Measurements from ENCODE around the gene NCKIPSD.

NCKIPSD gene

DNA sequence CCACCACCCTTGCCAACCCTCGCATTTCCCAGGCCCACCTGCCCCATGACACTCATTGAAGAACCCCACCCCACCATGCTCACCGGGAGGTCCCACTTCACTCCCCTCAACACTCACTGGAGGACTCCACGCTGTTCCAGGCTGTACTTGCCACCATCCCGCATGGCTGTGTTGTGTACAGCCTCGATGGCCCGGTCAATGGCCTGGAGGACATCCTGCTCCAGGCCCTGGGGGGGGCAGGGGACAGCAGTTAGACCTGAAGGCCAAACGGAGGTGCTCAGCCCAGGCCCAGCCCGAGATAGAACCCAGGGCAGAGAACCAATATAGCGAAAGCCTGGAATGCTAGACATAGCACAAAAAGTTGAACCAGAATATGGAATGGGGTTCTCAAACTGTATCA is 2.9 kb downstream of the NCKIPSD start:
- DNase-seq, result no peak
- TF ChIP-seq EZH2 (IDR thresholded peaks at IDR 0.05; ENCODE audit: borderline replicate concordance, low read depth, low read length, severe bottlenecking), result no peak
- TF ChIP-seq, protein P1, sequence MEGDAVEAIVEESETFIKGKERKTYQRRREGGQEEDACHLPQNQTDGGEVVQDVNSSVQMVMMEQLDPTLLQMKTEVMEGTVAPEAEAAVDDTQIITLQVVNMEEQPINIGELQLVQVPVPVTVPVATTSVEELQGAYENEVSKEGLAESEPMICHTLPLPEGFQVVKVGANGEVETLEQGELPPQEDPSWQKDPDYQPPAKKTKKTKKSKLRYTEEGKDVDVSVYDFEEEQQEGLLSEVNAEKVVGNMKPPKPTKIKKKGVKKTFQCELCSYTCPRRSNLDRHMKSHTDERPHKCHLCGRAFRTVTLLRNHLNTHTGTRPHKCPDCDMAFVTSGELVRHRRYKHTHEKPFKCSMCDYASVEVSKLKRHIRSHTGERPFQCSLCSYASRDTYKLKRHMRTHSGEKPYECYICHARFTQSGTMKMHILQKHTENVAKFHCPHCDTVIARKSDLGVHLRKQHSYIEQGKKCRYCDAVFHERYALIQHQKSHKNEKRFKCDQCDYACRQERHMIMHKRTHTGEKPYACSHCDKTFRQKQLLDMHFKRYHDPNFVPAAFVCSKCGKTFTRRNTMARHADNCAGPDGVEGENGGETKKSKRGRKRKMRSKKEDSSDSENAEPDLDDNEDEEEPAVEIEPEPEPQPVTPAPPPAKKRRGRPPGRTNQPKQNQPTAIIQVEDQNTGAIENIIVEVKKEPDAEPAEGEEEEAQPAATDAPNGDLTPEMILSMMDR (IDR thresholded peaks at IDR 0.05; ENCODE audit: borderline replicate concordance, extremely low read depth, low read length, poor library complexity, severe bottlenecking), result no peak
- peaks cover 20% of the 10 kb centered on the region for H3K79me2 ChIP-seq (ENCODE audit: insufficient read depth, low read length)
- ATAC-seq (ENCODE audit: insufficient read depth, low read depth), result no peak
- no peaks in the 10 kb centered on the region for H3K9me3 ChIP-seq (ENCODE audit: insufficient read depth, low read length, severe bottlenecking)
- no peak overlapping the region for H3K27ac ChIP-seq (ENCODE audit: low read length)
- H3K9ac ChIP-seq (ENCODE audit: low read depth, low read length), result no peak overlapping the region
- no peak overlapping the region for H3K4me2 ChIP-seq (ENCODE audit: insufficient read depth, low read length)
- H3K27me3 ChIP-seq (ENCODE audit: insufficient read depth, low read length, poor library complexity), result no peaks in the 10 kb centered on the region
- peaks cover 63% of the 10 kb centered on the region for H3K36me3 ChIP-seq (ENCODE audit: insufficient read depth, low read length)
- H4K20me1 ChIP-seq (ENCODE audit: insufficient read depth, low read length), result peaks cover 4% of the 10 kb centered on the region; the same call in 1 of the 2 replicates
- H3K4me3 ChIP-seq (ENCODE audit: low read depth in 1 of 2, low read length in 2 of 2), result no peak overlapping the region
- H2AFZ ChIP-seq (ENCODE audit: low read depth, low read length), result no peak overlapping the region
- peaks cover 29% of the 10 kb centered on the region for H3K4me1 ChIP-seq (ENCODE audit: insufficient read depth, low read length)

DNA sequence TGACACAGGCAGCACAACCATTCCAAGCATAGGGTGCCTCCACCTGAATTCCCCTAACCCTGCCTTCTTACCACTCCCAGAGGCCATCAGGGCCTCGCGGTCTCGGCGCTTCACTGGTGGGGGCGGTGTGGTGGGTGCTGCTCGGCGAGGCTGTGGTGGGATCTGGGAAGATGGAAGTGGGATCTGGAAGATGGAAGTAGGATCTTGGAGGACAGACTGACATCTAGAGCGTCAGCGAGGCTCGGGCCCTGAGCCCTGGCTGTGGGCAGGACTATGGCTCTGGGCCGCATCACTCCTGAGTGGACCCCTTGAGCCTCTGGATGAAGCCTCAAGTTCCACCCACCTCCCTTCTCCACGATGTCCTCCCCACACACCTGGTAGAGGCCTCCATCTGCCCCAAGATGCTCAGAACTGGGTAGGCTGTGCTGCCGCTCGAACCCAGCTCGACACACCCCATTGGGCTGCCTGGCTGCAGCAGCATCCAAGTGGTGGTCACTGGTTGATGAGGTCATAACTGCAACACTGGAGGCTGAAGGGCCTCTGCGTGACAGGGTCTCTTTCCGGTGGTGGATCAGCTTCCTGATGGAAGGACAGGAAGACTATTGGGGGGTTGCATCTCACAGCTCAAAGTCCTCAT is 3.6 kb downstream of the NCKIPSD start:
- Histone ChIP-seq H3K79me2 (ENCODE audit: insufficient read depth, low read length) (peaks cover 20% of the 10 kb centered on the region), H2AFZ (ENCODE audit: low read depth, low read length) (no peak overlapping the region), H3K4me1 (ENCODE audit: insufficient read depth, low read length) (peaks cover 29% of the 10 kb centered on the region), H3K27ac (ENCODE audit: low read length) (no peak overlapping the region), H3K4me2 (ENCODE audit: insufficient read depth, low read length) (no peak overlapping the region), H3K9ac (ENCODE audit: low read depth, low read length) (no peak overlapping the region), H3K27me3 (ENCODE audit: insufficient read depth, low read length, poor library complexity) (no peaks in the 10 kb centered on the region), H4K20me1 (ENCODE audit: insufficient read depth, low read length) (no peaks in the 10 kb centered on the region; the same call in 1 of the 2 replicates), H3K9me3 (ENCODE audit: insufficient read depth, low read length, severe bottlenecking) (no peaks in the 10 kb centered on the region), H3K4me3 (ENCODE audit: low read depth in 1 of 2, low read length in 2 of 2) (no peak overlapping the region), H3K36me3 (ENCODE audit: insufficient read depth, low read length) (peaks cover 63% of the 10 kb centered on the region)
- TF ChIP-seq, protein P1 (IDR thresholded peaks at IDR 0.05; ENCODE audit: borderline replicate concordance, extremely low read depth, low read length, poor library complexity, severe bottlenecking), result no peak
- no peak for TF ChIP-seq EZH2 (IDR thresholded peaks at IDR 0.05; ENCODE audit: borderline replicate concordance, low read depth, low read length, severe bottlenecking)
- ATAC-seq (ENCODE audit: insufficient read depth, low read depth), result no peak
- no peak for DNase-seq

DNA sequence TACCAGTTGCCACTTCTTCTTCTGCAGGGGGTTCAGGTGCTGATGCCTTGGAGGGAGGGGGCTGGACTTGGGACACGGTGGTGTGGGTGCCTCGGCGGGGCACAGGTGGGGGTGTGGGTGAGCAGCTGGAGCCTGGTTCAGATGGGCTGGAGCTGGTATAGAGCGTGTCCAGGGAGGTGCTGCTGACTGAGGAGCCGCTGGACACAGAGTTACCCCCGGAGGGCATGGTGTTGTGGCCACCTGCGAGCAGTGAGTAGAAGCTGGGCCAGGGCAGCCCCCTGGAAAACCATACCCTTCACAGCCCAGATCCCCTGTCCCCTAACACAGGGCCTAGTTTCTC is 4.2 kb downstream of the NCKIPSD start:
- H3K4me2 ChIP-seq (ENCODE audit: insufficient read depth, low read length), result no peak overlapping the region
- H3K9ac ChIP-seq (ENCODE audit: low read depth, low read length), result no peak overlapping the region
- no peaks in the 10 kb centered on the region; the same call in 1 of the 2 replicates for H4K20me1 ChIP-seq (ENCODE audit: insufficient read depth, low read length)
- DNase-seq, result no peak
- peaks cover 62% of the 10 kb centered on the region for H3K36me3 ChIP-seq (ENCODE audit: insufficient read depth, low read length)
- H2AFZ ChIP-seq (ENCODE audit: low read depth, low read length), result no peak overlapping the region
- no peak overlapping the region for H3K4me3 ChIP-seq (ENCODE audit: low read depth in 1 of 2, low read length in 2 of 2)
- no peak for TF ChIP-seq EZH2 (IDR thresholded peaks at IDR 0.05; ENCODE audit: borderline replicate concordance, low read depth, low read length, severe bottlenecking)
- TF ChIP-seq, protein P1 (IDR thresholded peaks at IDR 0.05; ENCODE audit: borderline replicate concordance, extremely low read depth, low read length, poor library complexity, severe bottlenecking), result no peak
- peaks cover 20% of the 10 kb centered on the region for H3K79me2 ChIP-seq (ENCODE audit: insufficient read depth, low read length)
- no peak overlapping the region for H3K27ac ChIP-seq (ENCODE audit: low read length)
- ATAC-seq (ENCODE audit: insufficient read depth, low read depth), result no peak
- H3K9me3 ChIP-seq (ENCODE audit: insufficient read depth, low read length, severe bottlenecking), result no peaks in the 10 kb centered on the region
- H3K4me1 ChIP-seq (ENCODE audit: insufficient read depth, low read length), result peaks cover 27% of the 10 kb centered on the region
- H3K27me3 ChIP-seq (ENCODE audit: insufficient read depth, low read length, poor library complexity), result no peaks in the 10 kb centered on the region
